SK-N-SH (cell line): ENCODE measurements around the gene AFF3.

ENCODE experiments used
- EP300 ChIP-seq, 2 experiments: IDR thresholded peaks; 2 replicates each; pipeline versions ENCODE4 v1.4.0 to v1.6.1; 2012; ENCODE audit warnings: borderline replicate concordance in 1 of 2, low read depth in 1 of 2, low read length in 1 of 2
- EZH2phosphoT487 ChIP-seq: fragments of 200-600 bp; sonication (generic); IDR thresholded peaks from 2 replicates; pipeline ENCODE4 v1.6.1; 2017; ENCODE audit warnings: low read depth, mixed run types, mild to moderate bottlenecking, antibody characterized with exemption, moderate library complexity, borderline replicate concordance
- MAX ChIP-seq: IDR thresholded peaks from 2 replicates; pipeline ENCODE4 v1.4.0; 2012; ENCODE audit warnings: low read depth
- NFIC ChIP-seq: IDR thresholded peaks from 2 replicates; pipeline ENCODE4 v1.4.0; 2012; ENCODE audit warnings: borderline replicate concordance
- RAD21 ChIP-seq: IDR thresholded peaks from 2 replicates; pipeline ENCODE4 v1.6.1; 2012; ENCODE audit warnings: mild to moderate bottlenecking, low read length
- RFX5 ChIP-seq: IDR thresholded peaks from 2 replicates; pipeline ENCODE4 v1.6.1; 2012; ENCODE audit warnings: mild to moderate bottlenecking, improper control_type of control experiment, low read length
- SIN3A ChIP-seq: IDR thresholded peaks from 2 replicates; pipeline ENCODE4 v1.6.1; 2012; ENCODE audit warnings: low read depth, mild to moderate bottlenecking, low read length, moderate library complexity, borderline replicate concordance
- SMC3 ChIP-seq: IDR thresholded peaks from 2 replicates; pipeline ENCODE4 v1.6.1; 2012; ENCODE audit warnings: low read depth, low read length, improper control_type of control experiment
- TAF1 ChIP-seq: IDR thresholded peaks from 2 replicates; pipeline ENCODE4 v1.6.1; 2012; ENCODE audit warnings: low read depth, mild to moderate bottlenecking, low read length, moderate library complexity, borderline replicate concordance
- TCF12 ChIP-seq: IDR thresholded peaks from 2 replicates; pipeline ENCODE4 v1.4.0; 2012
- YY1 ChIP-seq: IDR thresholded peaks from 2 replicates; pipeline ENCODE4 v1.4.0; 2012; ENCODE audit warnings: low read depth, mild to moderate bottlenecking
- TF ChIP-seq, protein P1 (sequence below): fragments of 200-600 bp; sonication (generic); IDR thresholded peaks from 2 replicates; pipeline ENCODE4 v1.6.1; 2017; ENCODE audit warnings: antibody characterized with exemption, mild to moderate bottlenecking, moderate library complexity
- TF ChIP-seq, protein P2 (sequence below): fragments of 150-350 bp; IDR thresholded peaks from 2 replicates; pipeline ENCODE4 v1.6.1; 2017; ENCODE audit warnings: antibody characterized with exemption, low read length, low read depth, borderline replicate concordance
- TF ChIP-seq, protein P3 (sequence below): IDR thresholded peaks from 2 replicates; pipeline ENCODE4 v1.6.1; 2012; ENCODE audit warnings: mild to moderate bottlenecking, low read depth, low read length, moderate library complexity

DNA sequence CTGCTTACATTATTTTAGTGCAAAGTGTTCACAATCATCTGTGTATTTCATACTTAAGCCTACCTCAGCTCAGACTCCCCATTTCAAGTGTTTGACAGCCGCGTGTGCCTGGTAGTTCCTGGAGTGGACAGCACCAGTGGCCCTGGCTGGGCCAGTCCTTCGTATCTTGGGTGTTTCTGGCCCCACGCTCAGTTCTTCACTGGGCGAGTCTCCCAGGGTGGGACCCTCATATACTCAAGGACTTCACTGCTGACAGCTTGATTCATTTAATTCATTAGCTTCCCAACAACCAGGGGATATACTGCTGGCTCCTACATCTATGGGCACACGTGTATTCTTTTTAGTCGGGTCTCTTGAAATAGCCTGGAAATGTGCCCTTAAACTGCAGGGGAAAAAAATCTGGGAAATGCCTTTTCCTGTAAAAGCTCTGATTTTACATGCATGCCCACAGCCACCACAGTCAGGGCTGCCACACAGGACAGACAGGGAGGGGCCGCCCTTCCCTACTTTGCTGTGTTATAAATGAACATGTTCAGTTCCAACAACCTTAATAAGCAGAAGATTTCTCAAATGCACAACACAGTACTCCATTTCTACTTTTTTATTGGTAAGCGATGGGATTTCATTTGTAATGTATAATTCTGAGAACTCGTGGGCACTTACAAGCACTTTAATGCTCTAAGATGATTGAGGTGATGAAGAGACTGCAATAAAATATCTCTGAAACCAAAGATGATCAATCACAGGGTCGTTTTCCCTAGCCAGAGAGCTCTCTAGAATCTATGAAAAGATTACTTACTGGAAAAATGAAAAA is 447.1 kb downstream of the AFF3 start:
- no peak for TF ChIP-seq EP300 (IDR thresholded peaks at IDR 0.05; ENCODE audit: borderline replicate concordance in 1 of 2, low read depth in 1 of 2, low read length in 1 of 2)
- TF ChIP-seq, protein P1, sequence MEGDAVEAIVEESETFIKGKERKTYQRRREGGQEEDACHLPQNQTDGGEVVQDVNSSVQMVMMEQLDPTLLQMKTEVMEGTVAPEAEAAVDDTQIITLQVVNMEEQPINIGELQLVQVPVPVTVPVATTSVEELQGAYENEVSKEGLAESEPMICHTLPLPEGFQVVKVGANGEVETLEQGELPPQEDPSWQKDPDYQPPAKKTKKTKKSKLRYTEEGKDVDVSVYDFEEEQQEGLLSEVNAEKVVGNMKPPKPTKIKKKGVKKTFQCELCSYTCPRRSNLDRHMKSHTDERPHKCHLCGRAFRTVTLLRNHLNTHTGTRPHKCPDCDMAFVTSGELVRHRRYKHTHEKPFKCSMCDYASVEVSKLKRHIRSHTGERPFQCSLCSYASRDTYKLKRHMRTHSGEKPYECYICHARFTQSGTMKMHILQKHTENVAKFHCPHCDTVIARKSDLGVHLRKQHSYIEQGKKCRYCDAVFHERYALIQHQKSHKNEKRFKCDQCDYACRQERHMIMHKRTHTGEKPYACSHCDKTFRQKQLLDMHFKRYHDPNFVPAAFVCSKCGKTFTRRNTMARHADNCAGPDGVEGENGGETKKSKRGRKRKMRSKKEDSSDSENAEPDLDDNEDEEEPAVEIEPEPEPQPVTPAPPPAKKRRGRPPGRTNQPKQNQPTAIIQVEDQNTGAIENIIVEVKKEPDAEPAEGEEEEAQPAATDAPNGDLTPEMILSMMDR = no peak
- no peak for TF ChIP-seq MAX
- TF ChIP-seq NFIC = no peak
- no peak for TF ChIP-seq EZH2phosphoT487
- no peak for TF ChIP-seq RFX5
- TF ChIP-seq TCF12 = no peak
- no peak for TF ChIP-seq TAF1
- TF ChIP-seq, protein P2, sequence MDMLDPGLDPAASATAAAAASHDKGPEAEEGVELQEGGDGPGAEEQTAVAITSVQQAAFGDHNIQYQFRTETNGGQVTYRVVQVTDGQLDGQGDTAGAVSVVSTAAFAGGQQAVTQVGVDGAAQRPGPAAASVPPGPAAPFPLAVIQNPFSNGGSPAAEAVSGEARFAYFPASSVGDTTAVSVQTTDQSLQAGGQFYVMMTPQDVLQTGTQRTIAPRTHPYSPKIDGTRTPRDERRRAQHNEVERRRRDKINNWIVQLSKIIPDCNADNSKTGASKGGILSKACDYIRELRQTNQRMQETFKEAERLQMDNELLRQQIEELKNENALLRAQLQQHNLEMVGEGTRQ = no peak
- no peak for TF ChIP-seq YY1
- TF ChIP-seq, protein P3, sequence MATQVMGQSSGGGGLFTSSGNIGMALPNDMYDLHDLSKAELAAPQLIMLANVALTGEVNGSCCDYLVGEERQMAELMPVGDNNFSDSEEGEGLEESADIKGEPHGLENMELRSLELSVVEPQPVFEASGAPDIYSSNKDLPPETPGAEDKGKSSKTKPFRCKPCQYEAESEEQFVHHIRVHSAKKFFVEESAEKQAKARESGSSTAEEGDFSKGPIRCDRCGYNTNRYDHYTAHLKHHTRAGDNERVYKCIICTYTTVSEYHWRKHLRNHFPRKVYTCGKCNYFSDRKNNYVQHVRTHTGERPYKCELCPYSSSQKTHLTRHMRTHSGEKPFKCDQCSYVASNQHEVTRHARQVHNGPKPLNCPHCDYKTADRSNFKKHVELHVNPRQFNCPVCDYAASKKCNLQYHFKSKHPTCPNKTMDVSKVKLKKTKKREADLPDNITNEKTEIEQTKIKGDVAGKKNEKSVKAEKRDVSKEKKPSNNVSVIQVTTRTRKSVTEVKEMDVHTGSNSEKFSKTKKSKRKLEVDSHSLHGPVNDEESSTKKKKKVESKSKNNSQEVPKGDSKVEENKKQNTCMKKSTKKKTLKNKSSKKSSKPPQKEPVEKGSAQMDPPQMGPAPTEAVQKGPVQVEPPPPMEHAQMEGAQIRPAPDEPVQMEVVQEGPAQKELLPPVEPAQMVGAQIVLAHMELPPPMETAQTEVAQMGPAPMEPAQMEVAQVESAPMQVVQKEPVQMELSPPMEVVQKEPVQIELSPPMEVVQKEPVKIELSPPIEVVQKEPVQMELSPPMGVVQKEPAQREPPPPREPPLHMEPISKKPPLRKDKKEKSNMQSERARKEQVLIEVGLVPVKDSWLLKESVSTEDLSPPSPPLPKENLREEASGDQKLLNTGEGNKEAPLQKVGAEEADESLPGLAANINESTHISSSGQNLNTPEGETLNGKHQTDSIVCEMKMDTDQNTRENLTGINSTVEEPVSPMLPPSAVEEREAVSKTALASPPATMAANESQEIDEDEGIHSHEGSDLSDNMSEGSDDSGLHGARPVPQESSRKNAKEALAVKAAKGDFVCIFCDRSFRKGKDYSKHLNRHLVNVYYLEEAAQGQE = no peak
- TF ChIP-seq SIN3A = no peak
- TF ChIP-seq RAD21 = no peak
- no peak for TF ChIP-seq SMC3
